Smooth muscle cell (in vitro differentiated cells): ENCODE data around the gene USP35. TPM values are rescaled to one million over a fixed set of nuclear protein-coding genes. Genes with fewer than 3 reads are reported as not detected.

Source experiments
- DNase-seq: peaks from one replicate; lab custom pipeline; 2025; ENCODE audit not compliant: unreplicated experiment; lab: John Stamatoyannopoulos, UW
- H2AFZ ChIP-seq: fragments of 200-600 bp; sonication (generic); 2 replicates; pipeline ENCODE4 v1.6.0; 2016; ENCODE audit warnings: antibody characterized with exemption, low read depth, mild to moderate bottlenecking
- H3F3A ChIP-seq: fragments of 200-600 bp; sonication (generic); 2 replicates; pipeline ENCODE4 v1.6.0; 2017; ENCODE audit warnings: antibody characterized with exemption, low read depth
- H3K27ac ChIP-seq: fragments of 200-600 bp; sonication (generic); 2 replicates; pipeline ENCODE4 v1.5.1; 2016; ENCODE audit warnings: low read depth, mild to moderate bottlenecking
- H3K27me3 ChIP-seq: fragments of 200-600 bp; sonication (generic); 2 replicates; pipeline ENCODE4 v1.6.1; 2016; ENCODE audit warnings: low read depth, mild to moderate bottlenecking
- H3K36me3 ChIP-seq: fragments of 200-600 bp; sonication (generic); 2 replicates; pipeline ENCODE4 v1.5.1; 2016; ENCODE audit warnings: low read depth
- H3K4me1 ChIP-seq: fragments of 200-600 bp; sonication (generic); 2 replicates; pipeline ENCODE4 v1.5.1; 2016; ENCODE audit warnings: low read depth
- H3K4me2 ChIP-seq: fragments of 200-600 bp; sonication (generic); 2 replicates; pipeline ENCODE4 v1.6.0; 2016; ENCODE audit warnings: mild to moderate bottlenecking
- H3K4me3 ChIP-seq: fragments of 200-600 bp; sonication (generic); 2 replicates; pipeline ENCODE4 v1.5.1; 2016; ENCODE audit warnings: mild to moderate bottlenecking
- H3K79me2 ChIP-seq: fragments of 200-600 bp; sonication (generic); 2 replicates; pipeline ENCODE4 v1.6.0; 2016; ENCODE audit warnings: low read depth, mild to moderate bottlenecking
- H3K9ac ChIP-seq: fragments of 200-600 bp; sonication (generic); 2 replicates; pipeline ENCODE4 v1.6.0; 2016; ENCODE audit warnings: low read depth
- H3K9me3 ChIP-seq: fragments of 200-600 bp; sonication (generic); replicated peaks from 2 replicates; pipeline ENCODE4 v1.5.1; 2016; ENCODE audit warnings: low read depth
- H4K20me1 ChIP-seq: fragments of 200-600 bp; sonication (generic); 2 replicates; pipeline ENCODE4 v1.6.0; 2016; ENCODE audit warnings: low read depth
- CTCF ChIP-seq: fragments of 200-600 bp; sonication (generic); IDR thresholded peaks from 2 replicates; pipeline ENCODE4 v1.5.1; 2017; ENCODE audit warnings: borderline replicate concordance, mild to moderate bottlenecking, antibody characterized with exemption; ENCODE audit not compliant: insufficient read depth, poor library complexity, severe bottlenecking
- WGBS: methylation state at CpG from one replicate; pipeline ENCODE4 v1.1.7; 2016; ENCODE audit warnings: low lambda C conversion rate; 5-methylcytosine and 5-hydroxymethylcytosine counted together
- polyA plus RNA-seq: library from polyadenylated mRNA; unstranded; fragments of >200 nt; fragmentation: Nextera tagmentation; extraction: Ambion mirVana; gene quantifications from 2 replicates; pipeline ENCODE4 v1.2.1, GENCODE V29; 2016
- total RNA-seq: library from RNA; depleted of rRNA; stranded (reverse); fragments of >200 nt; gene quantifications from 2 replicates; pipeline ENCODE4 v1.2.3, GENCODE V29; 2014

Gene USP35
- total and polyA plus RNA-seq, 2 experiments from 2014 or later, result 4.5 to 9.5 TPM

- Histone ChIP-seq H4K20me1 (no peaks in the 10 kb centered on the region), H3K27me3 (no peaks in the 10 kb centered on the region), H3K4me3 (no peak overlapping the region), H3K4me1 (no peaks in the 10 kb centered on the region), H3K36me3 (no peaks in the 10 kb centered on the region), H3F3A (no peaks in the 10 kb centered on the region), H3K79me2 (no peaks in the 10 kb centered on the region), H3K27ac (no peak overlapping the region), H3K4me2 (no peak overlapping the region), H3K9me3 (no peaks in the 10 kb centered on the region), H2AFZ (no peak overlapping the region), H3K9ac (no peak overlapping the region)
- TF ChIP-seq CTCF, result no peak
- no peak for DNase-seq
- 96% methylated on average over 4 of the region's 4 CpGs for WGBS
These were observed 35.8 kb downstream of the USP35 start for GRCh38 chr11:78224506-78224905.

- Histone ChIP-seq H3F3A (no peaks in the 10 kb centered on the region), H3K4me3 (no peak overlapping the region), H3K9me3 (no peaks in the 10 kb centered on the region), H4K20me1 (no peaks in the 10 kb centered on the region), H3K79me2 (no peaks in the 10 kb centered on the region), H3K9ac (no peak overlapping the region), H3K36me3 (no peaks in the 10 kb centered on the region), H2AFZ (no peak overlapping the region), H3K27me3 (no peaks in the 10 kb centered on the region), H3K27ac (no peak overlapping the region), H3K4me1 (no peaks in the 10 kb centered on the region), H3K4me2 (no peak overlapping the region)
- TF ChIP-seq CTCF, result no peak
- DNase-seq, result no peak
- WGBS, result 96% methylated on average over 7 of the region's 7 CpGs
These were observed 36.2 kb downstream of the USP35 start for GRCh38 chr11:78224906-78225420.

- Histone ChIP-seq H3K9me3 (no peaks in the 10 kb centered on the region), H3K27ac (no peak overlapping the region), H3K4me1 (no peaks in the 10 kb centered on the region), H3K4me2 (no peak overlapping the region), H3K9ac (no peak overlapping the region), H3K36me3 (no peaks in the 10 kb centered on the region), H3K27me3 (no peaks in the 10 kb centered on the region), H3K4me3 (no peak overlapping the region), H3K79me2 (no peaks in the 10 kb centered on the region), H3F3A (no peaks in the 10 kb centered on the region), H2AFZ (no peak overlapping the region), H4K20me1 (no peaks in the 10 kb centered on the region)
- 89% methylated on average over 12 of the region's 12 CpGs for WGBS
- TF ChIP-seq CTCF, result no peak
- DNase-seq, result no peak
These were observed 38.3 kb downstream of the USP35 start for GRCh38 chr11:78226684-78227680.
